HepG2 (cell line): ENCODE results near the gene ZNF275. TPM values are rescaled to one million over a fixed set of nuclear protein-coding genes. Genes with fewer than 3 reads are reported as not detected.

Source experiments
- ARNT2 ChIP-seq: sonication (generic); formaldehyde crosslinking; IDR thresholded peaks from 2 replicates; pipeline ENCODE4 v1.8.0; 2022; ENCODE audit warnings: mild to moderate bottlenecking, low read depth, missing genetic modification reagents, moderate library complexity
- ELK4 ChIP-seq: sonication (generic); formaldehyde crosslinking; IDR thresholded peaks from 2 replicates; pipeline ENCODE4 v1.9.0; 2021; ENCODE audit warnings: missing genetic modification reagents, borderline replicate concordance
- PRDM10 ChIP-seq: sonication (generic); formaldehyde crosslinking; IDR thresholded peaks from 2 replicates; pipeline ENCODE4 v1.4.0; 2020; ENCODE audit warnings: low read depth, missing genetic modification reagents
- PRPF4 ChIP-seq: fragments of 200-400 bp; formaldehyde crosslinking; IDR thresholded peaks from 2 replicates; pipeline ENCODE4 v1.6.1; 2016; ENCODE audit warnings: low read length, low read depth; ENCODE audit not compliant: poor library complexity, severe bottlenecking
- RCOR2 ChIP-seq: IDR thresholded peaks from 2 replicates; pipeline ENCODE4 v1.6.1; 2016; ENCODE audit warnings: missing biosample characterization, missing genetic modification reagents
- SNAPC5 ChIP-seq: sonication (generic); formaldehyde crosslinking; IDR thresholded peaks from 2 replicates; pipeline ENCODE4 v1.8.1; 2023; ENCODE audit warnings: mild to moderate bottlenecking, missing genetic modification reagents, borderline replicate concordance
- TFE3 ChIP-seq: IDR thresholded peaks from 2 replicates; pipeline ENCODE4 v1.6.1; 2016
- ZBTB49 ChIP-seq: sonication (generic); formaldehyde crosslinking; IDR thresholded peaks from 2 replicates; pipeline ENCODE4 v1.4.0; 2020; ENCODE audit warnings: missing genetic modification reagents, borderline replicate concordance
- polyA plus RNA-seq, 8 experiments: library from polyadenylated mRNA; depleted of rRNA in 3 of 8; stranded (reverse) in 7 of 8; unstranded in 1 of 8; fragments of >200 nt; fragmentation: Illumina TruSeq in 4 of 8; extraction: Trizol in 4 of 8; gene quantifications; 2 replicates each; pipeline versions ENCODE4 v1.2.1 to v1.2.3, GENCODE V29; 2011 to 2016; ENCODE audit warnings: low read depth in 4 of 8, missing spikeins in 1 of 8, mixed read lengths in 1 of 8; ENCODE audit not compliant: insufficient read depth in 1 of 8
- total RNA-seq, 5 experiments: library from RNA; depleted of rRNA; stranded (reverse); fragments of >200 nt; fragmentation: Illumina TruSeq; extraction: Trizol; gene quantifications; 2 replicates each; pipeline ENCODE4 v1.2.3, GENCODE V29; 2016; ENCODE audit warnings: low read depth in 1 of 5

The ZNF275 gene
- total and polyA plus RNA-seq, 2 of the 13 experiments (the other 11 are each of a cell fraction or from before 2014, with no cell fraction given), result 6.4 to 11.8 TPM

GRCh38 chrX:153377727-153378126 is 43.8 kb downstream of the ZNF275 start (continued):
- no peak for TF ChIP-seq ARNT2
- TF ChIP-seq RCOR2 (CRISPR knock-in tag), result no peak
- no peak for TF ChIP-seq PRDM10 (CRISPR knock-in tag)
- no peak for TF ChIP-seq TFE3 (CRISPR knock-in tag)
- no peak for TF ChIP-seq PRPF4
- no peak for TF ChIP-seq ZBTB49 (CRISPR knock-in tag)
- no peak for TF ChIP-seq SNAPC5 (CRISPR knock-in tag)
- TF ChIP-seq ELK4 (CRISPR knock-in tag), result no peak
- TF ChIP-seq, all 625 proteins: peak for 0
